ENCODE data around the gene CEACAM7. TPM values are rescaled to one million over a fixed set of nuclear protein-coding genes. Genes with fewer than 3 reads are reported as not detected.
"Not testable (repeated sequence)": the region's sequence is repeated elsewhere in the genome, so short reads cannot be mapped to it uniquely, and the experiment has no call there.

Gene CEACAM7
- 0.39 and 3.9 TPM in 2 replicates for total RNA-seq

DNA sequence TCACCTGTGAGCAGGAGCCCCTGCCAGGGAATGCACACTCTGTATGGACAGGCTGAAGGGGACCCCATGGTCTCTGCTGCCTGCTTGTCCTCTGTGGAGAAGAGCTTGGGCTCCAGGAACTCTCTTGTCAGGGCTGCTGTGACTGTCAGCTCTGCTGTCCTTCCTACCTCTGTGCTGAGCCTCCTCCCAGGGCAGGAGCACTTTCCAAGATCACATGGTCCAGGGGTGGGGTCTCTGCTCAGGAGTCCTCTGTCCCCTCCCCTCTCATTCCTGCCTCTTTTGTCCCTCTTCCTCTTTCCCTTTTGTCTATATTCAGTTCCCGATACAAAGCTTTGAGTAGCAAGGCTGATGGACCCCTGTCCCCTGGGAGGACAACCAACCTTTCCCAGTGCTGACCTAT is at the start of gene CEACAM7:
CEACAM7 (minus strand) TSS at position 173 of the 400 bp plus-strand sequence; CDS start at position 68, 105 bp downstream.
- no peak for DNase-seq (ENCODE audit: low read depth in 2 of 2)

DNA sequence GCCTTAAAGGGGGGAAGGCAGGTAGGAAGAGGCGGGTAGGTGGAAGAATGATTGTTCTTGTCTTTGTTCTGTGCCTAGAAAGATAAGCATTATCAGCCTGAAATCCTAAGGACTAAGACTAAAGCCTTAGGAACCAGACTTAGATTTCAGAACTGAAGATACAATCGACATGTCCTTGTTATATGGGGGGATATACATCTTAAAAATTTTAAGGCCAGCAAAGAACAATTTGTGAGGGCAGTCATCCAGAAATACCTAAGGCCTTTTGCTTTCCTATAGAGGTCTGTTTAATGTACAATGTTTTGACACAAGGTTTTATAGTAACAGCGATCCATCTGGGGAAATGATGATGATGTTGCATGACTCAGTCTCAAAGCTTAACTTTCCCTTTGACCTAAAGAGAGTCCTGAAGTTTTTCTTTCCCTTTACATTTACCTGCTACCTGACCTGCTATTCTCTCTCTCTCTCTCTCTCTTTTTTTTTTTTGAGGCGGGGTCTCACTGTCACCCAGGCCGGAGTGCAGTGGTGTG is 47.1 kb upstream of the CEACAM7 start:
- DNase-seq (ENCODE audit: low read depth in 2 of 2), result no peak

DNA sequence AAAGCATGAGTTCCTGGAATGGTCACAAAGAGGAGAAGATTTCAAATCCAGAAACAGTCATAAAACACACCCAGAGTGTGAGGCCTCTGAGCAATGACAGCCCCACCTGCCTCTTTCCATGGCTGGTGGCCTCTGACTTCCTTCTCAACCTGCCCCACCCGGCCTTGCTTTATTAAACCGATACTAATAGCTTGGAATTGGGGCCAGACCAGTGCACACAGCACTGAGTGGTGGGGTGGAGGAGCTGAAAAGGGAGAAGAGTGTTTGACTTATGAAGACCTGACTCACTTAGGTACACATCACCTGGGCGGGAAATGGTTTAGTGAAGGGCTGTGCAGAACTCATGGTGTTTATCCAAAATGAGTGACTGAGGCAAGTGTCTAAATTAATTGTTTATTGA is 46.5 kb upstream of the CEACAM7 start:
- no peak for DNase-seq (ENCODE audit: low read depth in 2 of 2)

DNA sequence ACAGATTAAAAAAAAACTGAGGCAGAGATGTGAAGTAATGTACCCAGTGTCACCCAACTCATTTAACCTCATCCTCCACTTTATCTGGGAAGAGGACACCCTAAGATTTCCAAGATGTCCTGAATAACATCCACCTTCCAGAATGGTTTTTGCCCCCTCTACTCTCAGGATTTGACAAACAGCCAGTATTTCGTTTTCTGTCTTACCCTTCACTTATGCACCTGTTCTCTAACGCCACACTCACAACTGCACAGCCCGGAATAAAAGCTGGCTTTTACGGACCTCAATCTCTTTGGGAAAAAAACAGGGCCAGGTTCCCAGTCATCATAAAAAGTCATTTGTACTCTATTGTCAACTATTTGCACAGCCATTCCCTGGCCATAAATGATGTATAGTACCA is 46.1 kb upstream of the CEACAM7 start:
- DNase-seq (ENCODE audit: low read depth in 2 of 2), result no peak

DNA sequence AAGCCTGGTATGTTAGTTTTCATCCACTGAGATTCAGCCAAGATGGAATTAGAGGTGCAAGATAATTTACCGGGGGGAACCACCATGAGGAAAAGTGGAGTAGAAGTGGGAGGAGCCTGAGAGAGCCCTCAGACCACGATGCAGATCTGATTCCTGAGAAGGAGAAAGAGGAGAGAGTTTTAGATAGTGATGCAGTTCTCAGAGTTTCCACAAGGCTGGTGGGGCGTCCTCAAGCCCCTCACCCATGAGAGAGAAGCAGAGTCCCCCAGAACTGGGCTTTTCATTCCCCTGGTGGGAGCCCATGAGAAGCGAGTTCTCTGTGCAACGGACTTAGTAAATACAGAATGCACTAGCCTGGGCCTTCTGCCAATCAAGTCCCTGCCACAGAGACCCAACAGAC is 38.4 kb upstream of the CEACAM7 start:
- DNase-seq (ENCODE audit: low read depth in 2 of 2), result no peak

DNA sequence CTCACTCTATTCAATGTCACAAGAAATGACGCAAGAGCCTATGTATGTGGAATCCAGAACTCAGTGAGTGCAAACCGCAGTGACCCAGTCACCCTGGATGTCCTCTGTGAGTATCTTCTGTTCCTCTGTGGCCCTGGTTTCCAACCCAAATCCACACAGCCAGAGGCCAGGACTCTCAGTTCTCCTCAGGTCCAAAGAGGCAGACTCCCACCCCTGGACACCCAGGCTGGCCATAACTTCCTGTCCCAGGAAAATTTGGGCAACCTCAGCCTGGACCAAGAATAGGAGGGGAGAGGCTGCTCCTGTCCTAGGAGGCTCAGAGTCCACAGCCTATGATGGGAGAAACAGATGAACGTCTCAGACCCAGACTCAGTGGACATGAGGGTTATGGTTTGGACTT is 32.0 kb upstream of the CEACAM7 start:
- no peak for DNase-seq (ENCODE audit: low read depth in 2 of 2)

DNA sequence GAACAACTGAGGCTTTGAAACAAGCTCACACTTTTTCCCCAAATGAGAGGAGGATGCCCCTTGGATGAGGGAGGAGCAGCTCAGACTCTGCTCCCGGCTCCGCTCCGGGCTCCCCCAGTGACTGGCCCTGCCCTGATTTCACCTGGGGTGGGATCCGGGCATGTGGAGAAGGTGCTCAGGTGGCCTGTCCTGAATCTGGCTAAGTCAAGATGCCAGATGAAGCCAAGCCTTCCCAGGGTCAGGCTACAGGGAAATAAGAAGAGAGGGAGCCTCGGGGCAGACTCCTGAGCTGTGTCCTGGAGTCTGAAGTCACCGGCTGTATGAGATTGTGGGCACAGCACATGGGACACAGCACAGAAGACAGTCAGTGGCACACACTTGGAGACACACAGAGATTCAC is 30.7 kb upstream of the CEACAM7 start:
- no peak for DNase-seq (ENCODE audit: low read depth in 2 of 2)

DNA sequence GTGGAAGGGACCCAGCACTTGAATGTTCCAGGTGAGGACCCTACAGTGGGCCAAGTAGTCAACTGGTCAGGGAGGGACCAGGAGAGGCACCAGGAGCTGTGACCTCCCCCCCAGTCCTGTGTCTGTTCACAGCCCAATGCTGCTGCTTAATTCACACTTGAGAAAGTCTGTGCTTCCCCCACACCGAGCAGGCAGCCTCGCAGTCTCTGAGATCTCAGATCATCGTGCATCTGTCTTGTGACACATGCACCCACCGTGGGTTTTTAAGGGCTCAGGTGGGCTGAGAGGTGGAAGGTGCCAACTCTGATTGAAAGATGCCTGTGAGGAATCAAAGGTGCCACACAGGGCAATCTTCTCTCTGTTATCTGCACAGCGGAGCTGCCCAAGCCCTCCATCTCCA is 26.5 kb upstream of the CEACAM7 start:
- DNase-seq (ENCODE audit: low read depth in 2 of 2), result no peak

DNA sequence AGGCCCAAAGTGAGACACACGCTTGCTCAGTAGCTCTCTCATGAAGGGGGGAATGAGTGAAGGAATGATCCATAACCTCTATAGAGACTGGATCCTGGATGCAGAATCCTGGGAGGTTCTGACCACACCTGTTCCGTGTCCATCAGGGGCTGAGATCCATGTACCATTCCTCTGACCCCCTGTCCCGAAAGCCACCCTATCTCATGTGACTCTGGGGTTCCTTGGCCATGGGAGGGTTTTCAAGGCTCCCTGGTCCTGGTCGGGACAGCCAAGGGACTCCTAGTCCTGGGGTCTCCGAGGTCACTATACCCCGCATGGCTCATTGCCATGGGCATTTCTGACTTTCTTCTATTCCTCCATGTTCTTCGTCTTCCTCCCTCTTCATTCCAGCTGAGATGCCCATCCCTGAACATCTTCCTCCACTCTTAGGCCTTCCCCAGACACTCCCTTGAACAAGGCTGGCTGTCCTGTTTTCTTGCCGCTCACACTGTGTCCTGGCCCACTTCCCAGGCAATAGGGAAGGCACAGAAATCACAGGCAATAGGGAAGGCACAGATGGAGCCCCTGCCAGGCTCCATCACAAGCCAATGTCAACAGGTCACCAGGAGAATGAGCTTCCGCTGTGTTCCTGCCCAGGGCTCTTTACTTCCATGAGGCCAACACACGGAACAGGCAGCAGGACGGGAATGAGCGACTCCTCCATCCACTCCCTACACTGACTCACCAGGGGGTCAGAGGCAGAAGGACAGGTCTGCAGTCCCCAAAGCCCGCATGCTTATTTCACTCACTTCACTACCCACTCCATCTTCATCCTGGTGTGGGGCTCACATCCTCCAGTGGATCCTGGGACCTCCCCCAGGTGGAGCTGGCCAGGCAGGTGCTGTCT is 23.5 kb upstream of the CEACAM7 start:
- DNase-seq (ENCODE audit: low read depth in 2 of 2), result no peak

DNA sequence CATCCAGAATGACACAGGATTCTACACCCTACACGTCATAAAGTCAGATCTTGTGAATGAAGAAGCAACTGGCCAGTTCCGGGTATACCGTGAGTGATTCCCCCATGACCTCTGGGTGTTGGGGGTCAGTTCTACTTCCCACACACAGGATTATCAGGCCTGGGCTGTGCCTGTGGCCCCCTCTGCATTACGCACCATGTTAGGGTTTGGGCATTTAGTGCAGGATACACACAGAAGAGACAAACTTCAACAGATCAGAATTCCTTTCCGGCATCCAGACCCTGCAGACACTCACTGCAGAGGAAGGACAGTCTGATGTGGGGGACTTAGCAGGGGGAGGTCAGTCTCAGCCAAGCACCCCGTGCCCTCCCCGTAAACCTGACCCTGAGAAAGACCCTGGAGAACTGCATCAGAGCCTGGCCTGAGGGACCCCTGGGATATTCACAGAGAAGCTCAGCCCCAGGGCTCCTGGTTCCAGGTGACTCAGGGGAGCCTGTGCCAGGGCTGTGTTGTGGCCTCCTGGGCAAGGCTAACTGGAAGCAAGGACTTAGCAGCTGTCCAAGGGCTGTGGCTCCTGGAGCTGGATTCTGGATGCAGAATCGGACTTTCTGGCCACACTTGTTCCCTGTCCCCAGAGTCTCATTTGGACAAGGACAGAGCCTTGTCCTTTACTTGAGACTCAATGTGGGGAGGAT is 22.0 kb upstream of the CEACAM7 start:
- no peak for DNase-seq (ENCODE audit: low read depth in 2 of 2)

DNA sequence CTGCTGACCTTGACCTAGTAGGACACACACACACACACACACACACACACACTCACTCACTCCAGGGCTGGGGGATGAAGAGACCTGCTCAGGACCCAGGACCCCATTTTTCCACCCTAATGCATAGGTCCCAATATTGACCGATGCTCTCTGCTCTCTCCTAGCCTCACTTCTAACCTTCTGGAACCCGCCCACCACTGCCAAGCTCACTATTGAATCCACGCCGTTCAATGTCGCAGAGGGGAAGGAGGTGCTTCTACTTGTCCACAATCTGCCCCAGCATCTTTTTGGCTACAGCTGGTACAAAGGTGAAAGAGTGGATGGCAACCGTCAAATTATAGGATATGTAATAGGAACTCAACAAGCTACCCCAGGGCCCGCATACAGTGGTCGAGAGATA is 21.4 kb upstream of the CEACAM7 start:
- not testable (repeated sequence) for DNase-seq (ENCODE audit: low read depth in 2 of 2)

DNA sequence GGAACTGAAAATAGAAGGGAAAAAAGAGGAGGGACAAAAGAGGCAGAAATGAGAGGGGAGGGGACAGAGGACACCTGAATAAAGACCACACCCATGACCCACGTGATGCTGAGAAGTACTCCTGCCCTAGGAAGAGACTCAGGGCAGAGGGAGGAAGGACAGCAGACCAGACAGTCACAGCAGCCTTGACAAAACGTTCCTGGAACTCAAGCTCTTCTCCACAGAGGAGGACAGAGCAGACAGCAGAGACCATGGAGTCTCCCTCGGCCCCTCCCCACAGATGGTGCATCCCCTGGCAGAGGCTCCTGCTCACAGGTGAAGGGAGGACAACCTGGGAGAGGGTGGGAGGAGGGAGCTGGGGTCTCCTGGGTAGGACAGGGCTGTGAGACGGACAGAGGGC is 20.4 kb upstream of the CEACAM7 start, which contains the start of gene CEACAM5:
CEACAM5 (plus strand) TSS at position 146 of the 400 bp plus-strand sequence; CDS start at position 252, 106 bp downstream.
- no peak for DNase-seq (ENCODE audit: low read depth in 2 of 2)

DNA sequence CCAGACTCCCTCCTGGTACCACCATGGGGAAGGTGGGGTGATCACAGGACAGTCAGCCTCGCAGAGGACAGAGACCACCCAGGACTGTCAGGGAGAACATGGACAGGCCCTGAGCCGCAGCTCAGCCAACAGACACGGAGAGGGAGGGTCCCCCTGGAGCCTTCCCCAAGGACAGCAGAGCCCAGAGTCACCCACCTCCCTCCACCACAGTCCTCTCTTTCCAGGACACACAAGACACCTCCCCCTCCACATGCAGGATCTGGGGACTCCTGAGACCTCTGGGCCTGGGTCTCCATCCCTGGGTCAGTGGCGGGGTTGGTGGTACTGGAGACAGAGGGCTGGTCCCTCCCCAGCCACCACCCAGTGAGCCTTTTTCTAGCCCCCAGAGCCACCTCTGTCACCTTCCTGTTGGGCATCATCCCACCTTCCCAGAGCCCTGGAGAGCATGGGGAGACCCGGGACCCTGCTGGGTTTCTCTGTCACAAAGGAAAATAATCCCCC is 19.9 kb upstream of the CEACAM7 start:
- no peak for DNase-seq (ENCODE audit: low read depth in 2 of 2)

DNA sequence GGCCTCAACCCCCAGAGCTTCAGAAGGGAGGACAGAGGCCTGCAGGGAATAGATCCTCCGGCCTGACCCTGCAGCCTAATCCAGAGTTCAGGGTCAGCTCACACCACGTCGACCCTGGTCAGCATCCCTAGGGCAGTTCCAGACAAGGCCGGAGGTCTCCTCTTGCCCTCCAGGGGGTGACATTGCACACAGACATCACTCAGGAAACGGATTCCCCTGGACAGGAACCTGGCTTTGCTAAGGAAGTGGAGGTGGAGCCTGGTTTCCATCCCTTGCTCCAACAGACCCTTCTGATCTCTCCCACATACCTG is 19.4 kb upstream of the CEACAM7 start:
- DNase-seq (ENCODE audit: low read depth in 2 of 2), result no peak

DNA sequence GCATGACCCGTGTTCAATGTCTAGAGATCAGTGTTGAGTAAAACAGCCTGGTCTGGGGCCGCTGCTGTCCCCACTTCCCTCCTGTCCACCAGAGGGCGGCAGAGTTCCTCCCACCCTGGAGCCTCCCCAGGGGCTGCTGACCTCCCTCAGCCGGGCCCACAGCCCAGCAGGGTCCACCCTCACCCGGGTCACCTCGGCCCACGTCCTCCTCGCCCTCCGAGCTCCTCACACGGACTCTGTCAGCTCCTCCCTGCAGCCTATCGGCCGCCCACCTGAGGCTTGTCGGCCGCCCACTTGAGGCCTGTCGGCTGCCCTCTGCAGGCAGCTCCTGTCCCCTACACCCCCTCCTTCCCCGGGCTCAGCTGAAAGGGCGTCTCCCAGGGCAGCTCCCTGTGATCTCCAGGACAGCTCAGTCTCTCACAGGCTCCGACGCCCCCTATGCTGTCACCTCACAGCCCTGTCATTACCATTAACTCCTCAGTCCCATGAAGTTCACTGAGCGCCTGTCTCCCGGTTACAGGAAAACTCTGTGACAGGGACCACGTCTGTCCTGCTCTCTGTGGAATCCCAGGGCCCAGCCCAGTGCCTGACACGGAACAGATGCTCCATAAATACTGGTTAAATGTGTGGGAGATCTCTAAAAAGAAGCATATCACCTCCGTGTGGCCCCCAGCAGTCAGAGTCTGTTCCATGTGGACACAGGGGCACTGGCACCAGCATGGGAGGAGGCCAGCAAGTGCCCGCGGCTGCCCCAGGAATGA is 18.9 kb upstream of the CEACAM7 start:
- peak in 1 of 2 donors; percentile 38 for DNase-seq (ENCODE audit: low read depth in 2 of 2)

DNA sequence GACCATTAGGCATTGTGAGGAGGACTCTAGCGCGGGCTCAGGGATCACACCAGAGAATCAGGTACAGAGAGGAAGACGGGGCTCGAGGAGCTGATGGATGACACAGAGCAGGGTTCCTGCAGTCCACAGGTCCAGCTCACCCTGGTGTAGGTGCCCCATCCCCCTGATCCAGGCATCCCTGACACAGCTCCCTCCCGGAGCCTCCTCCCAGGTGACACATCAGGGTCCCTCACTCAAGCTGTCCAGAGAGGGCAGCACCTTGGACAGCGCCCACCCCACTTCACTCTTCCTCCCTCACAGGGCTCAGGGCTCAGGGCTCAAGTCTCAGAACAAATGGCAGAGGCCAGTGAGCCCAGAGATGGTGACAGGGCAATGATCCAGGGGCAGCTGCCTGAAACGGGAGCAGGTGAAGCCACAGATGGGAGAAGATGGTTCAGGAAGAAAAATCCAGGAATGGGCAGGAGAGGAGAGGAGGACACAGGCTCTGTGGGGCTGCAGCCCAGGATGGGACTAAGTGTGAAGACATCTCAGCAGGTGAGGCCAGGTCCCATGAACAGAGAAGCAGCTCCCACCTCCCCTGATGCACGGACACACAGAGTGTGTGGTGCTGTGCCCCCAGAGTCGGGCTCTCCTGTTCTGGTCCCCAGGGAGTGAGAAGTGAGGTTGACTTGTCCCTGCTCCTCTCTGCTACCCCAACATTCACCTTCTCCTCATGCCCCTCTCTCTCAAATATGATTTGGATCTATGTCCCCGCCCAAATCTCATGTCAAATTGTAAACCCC is 17.5 kb upstream of the CEACAM7 start:
- DNase-seq (ENCODE audit: low read depth in 2 of 2), result peak in 1 of 2 donors; percentile 30

DNA sequence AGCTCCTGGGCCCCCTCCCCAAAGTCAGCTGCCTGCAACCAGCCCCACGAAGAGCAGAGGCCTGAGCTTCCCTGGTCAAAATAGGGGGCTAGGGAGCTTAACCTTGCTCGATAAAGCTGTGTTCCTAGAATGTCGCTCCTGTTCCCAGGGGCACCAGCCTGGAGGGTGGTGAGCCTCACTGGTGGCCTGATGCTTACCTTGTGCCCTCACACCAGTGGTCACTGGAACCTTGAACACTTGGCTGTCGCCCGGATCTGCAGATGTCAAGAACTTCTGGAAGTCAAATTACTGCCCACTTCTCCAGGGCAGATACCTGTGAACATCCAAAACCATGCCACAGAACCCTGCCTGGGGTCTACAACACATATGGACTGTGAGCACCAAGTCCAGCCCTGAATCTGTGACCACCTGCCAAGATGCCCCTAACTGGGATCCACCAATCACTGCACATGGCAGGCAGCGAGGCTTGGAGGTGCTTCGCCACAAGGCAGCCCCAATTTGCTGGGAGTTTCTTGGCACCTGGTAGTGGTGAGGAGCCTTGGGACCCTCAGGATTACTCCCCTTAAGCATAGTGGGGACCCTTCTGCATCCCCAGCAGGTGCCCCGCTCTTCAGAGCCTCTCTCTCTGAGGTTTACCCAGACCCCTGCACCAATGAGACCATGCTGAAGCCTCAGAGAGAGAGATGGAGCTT is 15.7 kb upstream of the CEACAM7 start:
- no peak for DNase-seq (ENCODE audit: low read depth in 2 of 2)

DNA sequence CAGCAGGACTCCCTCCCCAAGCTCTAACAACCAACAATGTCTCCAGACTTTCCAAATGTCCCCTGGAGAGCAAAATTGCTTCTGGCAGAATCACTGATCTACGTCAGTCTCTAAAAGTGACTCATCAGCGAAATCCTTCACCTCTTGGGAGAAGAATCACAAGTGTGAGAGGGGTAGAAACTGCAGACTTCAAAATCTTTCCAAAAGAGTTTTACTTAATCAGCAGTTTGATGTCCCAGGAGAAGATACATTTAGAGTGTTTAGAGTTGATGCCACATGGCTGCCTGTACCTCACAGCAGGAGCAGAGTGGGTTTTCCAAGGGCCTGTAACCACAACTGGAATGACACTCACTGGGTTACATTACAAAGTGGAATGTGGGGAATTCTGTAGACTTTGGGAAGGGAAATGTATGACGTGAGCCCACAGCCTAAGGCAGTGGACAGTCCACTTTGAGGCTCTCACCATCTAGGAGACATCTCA is 14.1 kb upstream of the CEACAM7 start:
- no peak for DNase-seq (ENCODE audit: low read depth in 2 of 2)

DNA sequence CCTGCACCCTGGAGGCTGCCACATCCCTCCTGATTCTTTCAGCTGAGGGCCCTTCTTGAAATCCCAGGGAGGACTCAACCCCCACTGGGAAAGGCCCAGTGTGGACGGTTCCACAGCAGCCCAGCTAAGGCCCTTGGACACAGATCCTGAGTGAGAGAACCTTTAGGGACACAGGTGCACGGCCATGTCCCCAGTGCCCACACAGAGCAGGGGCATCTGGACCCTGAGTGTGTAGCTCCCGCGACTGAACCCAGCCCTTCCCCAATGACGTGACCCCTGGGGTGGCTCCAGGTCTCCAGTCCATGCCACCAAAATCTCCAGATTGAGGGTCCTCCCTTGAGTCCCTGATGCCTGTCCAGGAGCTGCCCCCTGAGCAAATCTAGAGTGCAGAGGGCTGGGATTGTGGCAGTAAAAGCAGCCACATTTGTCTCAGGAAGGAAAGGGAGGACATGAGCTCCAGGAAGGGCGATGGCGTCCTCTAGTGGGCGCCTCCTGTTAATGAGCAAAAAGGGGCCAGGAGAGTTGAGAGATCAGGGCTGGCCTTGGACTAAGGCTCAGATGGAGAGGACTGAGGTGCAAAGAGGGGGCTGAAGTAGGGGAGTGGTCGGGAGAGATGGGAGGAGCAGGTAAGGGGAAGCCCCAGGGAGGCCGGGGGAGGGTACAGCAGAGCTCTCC is 13.5 kb upstream of the CEACAM7 start:
- DNase-seq (ENCODE audit: low read depth in 2 of 2), result no peak
